Endodermal cell (in vitro differentiated cells): ENCODE results near the gene GPRIN2. TPM values are rescaled to one million over a fixed set of nuclear protein-coding genes. Genes with fewer than 3 reads are reported as not detected.

Experiments used
- DNase-seq: peaks from one replicate; pipeline ENCODE4 v3.0.0-alpha.2; 2017
- H3K27ac ChIP-seq: 2 replicates; pipeline ENCODE4 v1.5.1; 2013; ENCODE audit warnings: mild to moderate bottlenecking, low read depth, low read length, moderate library complexity
- H3K27me3 ChIP-seq: 2 replicates; pipeline ENCODE4 v1.6.1; 2013; ENCODE audit warnings: mild to moderate bottlenecking, low read length, moderate library complexity; ENCODE audit not compliant: insufficient read depth, control insufficient read depth, poor library complexity, severe bottlenecking
- H3K36me3 ChIP-seq: 2 replicates; pipeline ENCODE4 v1.7.0; 2013; ENCODE audit warnings: mild to moderate bottlenecking, low read length, moderate library complexity; ENCODE audit not compliant: control insufficient read depth, insufficient read depth
- H3K4me1 ChIP-seq: one replicate; pipeline ENCODE4 v1.7.0; 2013; ENCODE audit warnings: low read length; ENCODE audit not compliant: control insufficient read depth, insufficient read depth
- H3K4me3 ChIP-seq: 2 replicates; pipeline ENCODE4 v1.5.1; 2013; ENCODE audit warnings: mild to moderate bottlenecking, low read length, moderate library complexity
- H3K9ac ChIP-seq: 2 replicates; pipeline ENCODE4 v1.6.1; 2013; ENCODE audit warnings: mild to moderate bottlenecking, low read length, moderate library complexity; ENCODE audit not compliant: poor library complexity, severe bottlenecking; ENCODE audit errors: extremely low read depth
- H3K9me3 ChIP-seq: 2 replicates; pipeline ENCODE4 v1.6.1; 2013; ENCODE audit warnings: mild to moderate bottlenecking, low read length, moderate library complexity; ENCODE audit not compliant: control insufficient read depth
- H3K27ac Mint-ChIP-seq: 2 replicates; pipeline ENCODE4 v1.8.0; 2020; ENCODE audit warnings: mixed read lengths
- H3K27me3 Mint-ChIP-seq: 2 replicates; pipeline ENCODE4 v1.8.0; 2021; ENCODE audit warnings: mild to moderate bottlenecking, mixed read lengths; ENCODE audit not compliant: insufficient read depth
- H3K36me3 Mint-ChIP-seq: 2 replicates; pipeline ENCODE4 v1.8.0; 2020; ENCODE audit warnings: low read depth, mixed read lengths
- H3K4me1 Mint-ChIP-seq: 2 replicates; pipeline ENCODE4 v1.8.0; 2020; ENCODE audit warnings: mixed read lengths
- H3K4me3 Mint-ChIP-seq: 2 replicates; pipeline ENCODE4 v1.8.0; 2020; ENCODE audit warnings: mild to moderate bottlenecking, moderate library complexity, mixed read lengths
- H3K9me3 Mint-ChIP-seq: 2 replicates; pipeline ENCODE4 v1.8.0; 2020; ENCODE audit warnings: mild to moderate bottlenecking, mixed read lengths
- WGBS, 2 experiments: methylation state at CpG; one replicate each; pipeline versions ENCODE4 v1.1.5 to v1.1.7; 2013; ENCODE audit warnings: missing lambda C conversion rate in 2 of 2, mixed read lengths in 1 of 2; ENCODE audit not compliant: insufficient coverage in 1 of 2, insufficient read length in 1 of 2; 5-methylcytosine and 5-hydroxymethylcytosine counted together
- total RNA-seq, 2 donors: library from RNA; stranded (reverse); fragmentation: NEBNext Ultra II Directional in 1 of 2; extraction: Animal tissue kit (Norgen Biotek cat#: 25700) in 1 of 2; gene quantifications; 2 replicates in 1 of 2; 3 replicates in 1 of 2; pipeline ENCODE4 v1.2.1, GENCODE V29; 2021
- TF ChIP-seq, protein P1 (sequence below): fragments of 200-600 bp; sonication (generic); conservative IDR thresholded peaks from 2 replicates; pipeline ENCODE4 v1.5.0; 2021; ENCODE audit warnings: antibody characterized with exemption, mild to moderate bottlenecking

The GPRIN2 gene
- total RNA-seq, 2 donors from 2014 or later: 16.1 to 25.2 TPM

DNA sequence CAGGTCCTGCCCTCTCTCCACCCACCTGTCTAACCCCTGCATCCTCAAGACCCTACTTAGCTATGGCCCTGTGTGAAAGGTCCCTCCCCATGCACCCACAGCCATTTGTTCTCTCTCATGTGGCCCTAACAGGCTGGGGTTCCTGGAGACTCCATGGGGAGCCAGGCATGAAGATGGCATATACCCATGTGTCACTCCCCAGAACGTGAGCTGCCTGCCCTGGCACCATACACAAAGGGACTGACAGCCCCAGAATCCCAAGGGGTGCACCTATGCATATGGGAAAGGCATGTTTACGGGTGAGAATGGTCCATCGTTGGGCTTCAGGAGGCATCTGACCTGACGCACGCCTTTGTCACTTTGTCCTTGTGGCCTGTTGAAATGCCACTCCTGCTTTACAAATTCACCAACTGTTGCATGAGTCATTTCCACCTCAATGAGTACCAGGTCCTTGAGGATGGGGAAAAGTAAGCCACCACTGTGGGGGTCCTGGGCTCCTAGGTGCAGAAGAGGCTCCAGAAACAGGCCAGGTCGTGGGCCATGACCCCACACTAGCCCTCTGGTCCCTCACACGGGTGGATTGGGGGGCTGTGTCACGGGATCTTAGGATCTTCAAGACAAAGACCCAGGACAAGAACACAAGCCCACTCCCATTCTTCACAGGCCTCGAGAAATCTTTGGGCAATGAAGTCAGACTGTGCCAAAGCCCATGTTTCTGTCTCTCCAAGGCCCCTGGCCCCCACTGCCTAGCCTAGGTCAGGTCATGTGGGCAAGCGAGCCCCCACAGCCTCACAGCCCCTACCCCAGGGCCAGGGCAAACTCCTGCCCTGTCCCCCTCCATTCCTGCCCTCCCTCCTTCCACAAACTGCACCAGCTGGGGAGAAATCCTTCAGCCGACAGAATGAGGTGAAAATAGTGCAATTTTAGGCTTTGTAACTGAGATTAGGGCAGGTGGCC is 8.6 kb downstream of the GPRIN2 start:
- H3K9ac ChIP-seq: no peak overlapping the region
- no peaks in the 10 kb centered on the region for H3K4me1 Mint-ChIP-seq
- TF ChIP-seq, protein P1, sequence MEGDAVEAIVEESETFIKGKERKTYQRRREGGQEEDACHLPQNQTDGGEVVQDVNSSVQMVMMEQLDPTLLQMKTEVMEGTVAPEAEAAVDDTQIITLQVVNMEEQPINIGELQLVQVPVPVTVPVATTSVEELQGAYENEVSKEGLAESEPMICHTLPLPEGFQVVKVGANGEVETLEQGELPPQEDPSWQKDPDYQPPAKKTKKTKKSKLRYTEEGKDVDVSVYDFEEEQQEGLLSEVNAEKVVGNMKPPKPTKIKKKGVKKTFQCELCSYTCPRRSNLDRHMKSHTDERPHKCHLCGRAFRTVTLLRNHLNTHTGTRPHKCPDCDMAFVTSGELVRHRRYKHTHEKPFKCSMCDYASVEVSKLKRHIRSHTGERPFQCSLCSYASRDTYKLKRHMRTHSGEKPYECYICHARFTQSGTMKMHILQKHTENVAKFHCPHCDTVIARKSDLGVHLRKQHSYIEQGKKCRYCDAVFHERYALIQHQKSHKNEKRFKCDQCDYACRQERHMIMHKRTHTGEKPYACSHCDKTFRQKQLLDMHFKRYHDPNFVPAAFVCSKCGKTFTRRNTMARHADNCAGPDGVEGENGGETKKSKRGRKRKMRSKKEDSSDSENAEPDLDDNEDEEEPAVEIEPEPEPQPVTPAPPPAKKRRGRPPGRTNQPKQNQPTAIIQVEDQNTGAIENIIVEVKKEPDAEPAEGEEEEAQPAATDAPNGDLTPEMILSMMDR: no peak
- H3K27me3 ChIP-seq: no peaks in the 10 kb centered on the region
- WGBS, 2 experiments: 76 to 80% methylated on average over 11 of the region's 11 CpGs
- no peak overlapping the region for H3K27ac ChIP-seq
- H3K4me3 Mint-ChIP-seq: no peak overlapping the region
- H3K9me3 ChIP-seq: no peaks in the 10 kb centered on the region
- no peak overlapping the region for H3K4me3 ChIP-seq
- no peaks in the 10 kb centered on the region for H3K4me1 ChIP-seq
- H3K9me3 Mint-ChIP-seq: no peaks in the 10 kb centered on the region
- no peaks in the 10 kb centered on the region for H3K36me3 ChIP-seq
- peak; percentile 53 for DNase-seq
- H3K27me3 Mint-ChIP-seq: peaks cover 6% of the 10 kb centered on the region
- peaks cover 2% of the 10 kb centered on the region for H3K36me3 Mint-ChIP-seq
- H3K27ac Mint-ChIP-seq: no peak overlapping the region

DNA sequence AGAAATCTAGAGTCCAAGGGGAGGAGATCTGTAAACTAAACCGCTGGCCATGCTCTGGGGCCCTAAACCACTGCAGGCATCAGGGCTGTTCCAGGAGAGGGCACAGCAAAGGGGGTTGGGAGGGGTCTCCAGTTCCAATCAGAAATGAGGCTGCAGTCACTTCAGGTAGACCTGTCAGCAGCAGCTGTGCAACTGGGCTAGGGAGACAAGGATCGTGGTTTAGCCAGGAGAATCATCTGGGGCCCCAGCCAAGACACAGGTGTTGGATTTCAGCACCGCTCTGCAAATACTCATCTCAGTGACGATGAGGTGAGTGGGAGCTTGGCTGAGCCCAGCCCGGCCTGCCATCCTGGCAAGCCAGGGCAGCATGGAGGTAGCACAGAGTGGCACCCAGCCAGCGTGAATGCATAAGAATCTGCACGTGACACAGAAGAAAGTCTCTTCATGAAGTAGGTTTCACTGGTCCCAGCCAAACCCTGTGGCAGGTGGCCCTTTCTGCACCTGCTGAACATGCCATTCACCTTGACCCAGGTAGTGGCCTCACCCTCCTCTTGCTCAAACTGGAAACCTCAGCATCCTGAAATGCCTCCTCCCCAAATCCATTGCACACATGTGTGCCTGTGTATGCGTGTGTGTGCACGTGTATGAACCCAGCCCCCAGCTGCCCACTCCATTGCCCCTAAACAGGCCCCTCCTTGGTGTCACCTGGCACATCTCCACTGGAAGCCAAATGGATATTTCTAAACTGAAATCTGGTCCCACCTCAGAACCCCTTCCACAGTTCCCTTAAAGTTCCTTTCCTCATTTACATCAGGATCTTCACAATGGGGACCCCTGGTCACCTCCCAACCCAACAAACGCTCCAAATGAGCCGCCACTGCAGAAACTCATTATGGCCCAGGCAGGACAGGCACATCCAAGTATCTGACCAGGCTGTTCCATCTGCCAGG is 9.6 kb downstream of the GPRIN2 start:
- no peak overlapping the region for H3K27ac ChIP-seq
- Mint-ChIP-seq H3K4me3 (no peak overlapping the region), H3K27ac (no peak overlapping the region), H3K36me3 (peaks cover 2% of the 10 kb centered on the region), H3K27me3 (peaks cover 6% of the 10 kb centered on the region), H3K9me3 (no peaks in the 10 kb centered on the region), H3K4me1 (peaks cover 8% of the 10 kb centered on the region)
- TF ChIP-seq, protein P1: no peak
- H3K9me3 ChIP-seq: no peaks in the 10 kb centered on the region
- no peak overlapping the region for H3K4me3 ChIP-seq
- H3K27me3 ChIP-seq: no peaks in the 10 kb centered on the region
- peak; percentile 57 for DNase-seq
- H3K9ac ChIP-seq: no peak overlapping the region
- H3K36me3 ChIP-seq: no peaks in the 10 kb centered on the region
- 86 to 89% methylated on average over 10 to 11 of the region's 11 CpGs for WGBS, 2 experiments
- H3K4me1 ChIP-seq: peaks cover 3% of the 10 kb centered on the region

DNA sequence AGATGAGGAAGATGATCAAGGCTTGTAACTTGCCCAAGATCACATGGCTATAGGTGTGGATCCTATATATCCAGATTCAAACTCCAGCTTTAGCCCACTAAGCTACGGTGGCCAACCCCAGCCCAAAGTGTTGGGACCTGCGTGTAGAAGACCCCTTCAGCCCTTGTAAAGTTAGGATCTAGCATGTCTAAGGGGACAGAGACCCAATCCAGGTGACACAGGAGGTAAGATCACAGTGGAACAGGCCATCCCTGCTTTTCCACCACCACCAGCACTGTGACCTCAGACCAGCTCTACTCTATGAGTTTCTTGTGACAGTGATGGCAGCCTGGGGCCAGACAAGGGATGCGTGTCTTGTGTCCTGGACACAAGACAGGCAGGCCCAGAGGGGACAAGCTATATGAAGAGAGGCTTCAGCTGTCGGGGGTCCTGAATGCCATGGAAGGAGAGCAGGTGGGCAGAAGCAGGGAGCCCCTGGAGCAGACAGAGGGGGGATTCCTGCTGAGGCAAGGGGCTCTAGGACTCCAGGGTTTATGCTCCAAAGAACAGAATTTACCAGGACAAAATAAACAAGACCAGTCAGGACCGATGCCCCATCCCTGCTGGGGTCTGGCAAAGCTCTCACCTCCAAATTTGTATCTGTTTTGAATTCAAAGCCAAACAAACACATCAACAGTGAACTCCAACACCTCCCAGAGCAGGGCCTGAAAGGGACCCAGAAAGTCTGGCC is 10.4 kb downstream of the GPRIN2 start:
- Mint-ChIP-seq H3K9me3 (no peaks in the 10 kb centered on the region), H3K36me3 (peaks cover 2% of the 10 kb centered on the region), H3K27me3 (peaks cover 6% of the 10 kb centered on the region), H3K27ac (no peak overlapping the region), H3K4me1 (peaks cover 9% of the 10 kb centered on the region), H3K4me3 (no peak overlapping the region)
- Histone ChIP-seq H3K9ac (no peak overlapping the region), H3K9me3 (no peaks in the 10 kb centered on the region), H3K27ac (no peak overlapping the region), H3K4me1 (peaks cover 5% of the 10 kb centered on the region), H3K27me3 (no peaks in the 10 kb centered on the region), H3K36me3 (no peaks in the 10 kb centered on the region), H3K4me3 (no peak overlapping the region)
- TF ChIP-seq, protein P1: no peak
- 80 to 82% methylated on average over 5 of the region's 5 CpGs for WGBS, 2 experiments
- DNase-seq: peak; percentile 38
